DOHH2 (cell line): ENCODE measurements around the gene GPC1.

Experiments
- H3F3A ChIP-seq: fragments of 200-600 bp; sonication (generic), shearing (Covaris generic); 2 replicates; pipeline ENCODE4 v1.6.0; 2016; ENCODE audit warnings: antibody characterized with exemption, mild to moderate bottlenecking; ENCODE audit not compliant: control insufficient read depth, insufficient read depth
- H3K27ac ChIP-seq: fragments of 200-600 bp; sonication (generic); 2 replicates; pipeline ENCODE4 v1.5.1; 2014; ENCODE audit warnings: low read depth, mild to moderate bottlenecking, low read length, moderate library complexity
- H3K27me3 ChIP-seq: fragments of 200-600 bp; sonication (generic); 2 replicates; pipeline ENCODE4 v1.6.1; 2014; ENCODE audit warnings: mild to moderate bottlenecking, low read length, mixed read lengths; ENCODE audit not compliant: control insufficient read depth
- H3K36me3 ChIP-seq: fragments of 200-600 bp; sonication (generic); 2 replicates; pipeline ENCODE4 v1.6.1; 2014; ENCODE audit warnings: mild to moderate bottlenecking, low read length, moderate library complexity, mixed read lengths; ENCODE audit not compliant: control insufficient read depth
- H3K4me1 ChIP-seq: fragments of 200-600 bp; sonication (generic); 2 replicates; pipeline ENCODE4 v1.6.1; 2014; ENCODE audit warnings: mild to moderate bottlenecking, low read length, mixed read lengths; ENCODE audit not compliant: control insufficient read depth
- H3K4me2 ChIP-seq: fragments of 200-600 bp; sonication (generic); 2 replicates; pipeline ENCODE4 v1.6.0; 2014; ENCODE audit warnings: mild to moderate bottlenecking, low read length, moderate library complexity
- H3K4me3 ChIP-seq: fragments of 200-600 bp; sonication (generic); 2 replicates; pipeline ENCODE4 v1.5.1; 2014; ENCODE audit warnings: mild to moderate bottlenecking, low read length, mixed read lengths
- H3K79me2 ChIP-seq: fragments of 200-600 bp; sonication (generic); 2 replicates; pipeline ENCODE4 v1.6.1; 2014; ENCODE audit warnings: mild to moderate bottlenecking, low read length, mixed read lengths; ENCODE audit not compliant: control insufficient read depth
- H3K9me2 ChIP-seq: fragments of 200-600 bp; sonication (generic); replicated peaks from 2 replicates; pipeline ENCODE4 v1.6.1; 2014; ENCODE audit warnings: mild to moderate bottlenecking, low read length, mixed read lengths; ENCODE audit not compliant: control insufficient read depth
- H3K9me3 ChIP-seq: fragments of 200-600 bp; sonication (generic); 2 replicates; pipeline ENCODE4 v1.6.1; 2014; ENCODE audit warnings: antibody characterized with exemption, low read length, mixed read lengths; ENCODE audit not compliant: control insufficient read depth, insufficient read depth
- H4K20me1 ChIP-seq: fragments of 200-600 bp; sonication (generic); 2 replicates; pipeline ENCODE4 v1.6.0; 2014; ENCODE audit warnings: low read depth, mild to moderate bottlenecking, antibody characterized with exemption, low read length, moderate library complexity; ENCODE audit not compliant: control insufficient read depth, insufficient read depth
- EZH2phosphoT487 ChIP-seq: fragments of 200-600 bp; sonication (generic); IDR thresholded peaks from 2 replicates; pipeline ENCODE4 v1.6.1; 2017; ENCODE audit warnings: borderline replicate concordance, mild to moderate bottlenecking, antibody characterized with exemption, low read length, moderate library complexity, mixed read lengths
- TF ChIP-seq, protein P1 (sequence below): fragments of 200-600 bp; sonication (generic); IDR thresholded peaks from one replicate; pipeline ENCODE4 v1.5.1; 2014; ENCODE audit warnings: antibody characterized with exemption, mild to moderate bottlenecking, low read depth, low read length; ENCODE audit not compliant: poor library complexity, severe bottlenecking

GPC1 gene

DNA sequence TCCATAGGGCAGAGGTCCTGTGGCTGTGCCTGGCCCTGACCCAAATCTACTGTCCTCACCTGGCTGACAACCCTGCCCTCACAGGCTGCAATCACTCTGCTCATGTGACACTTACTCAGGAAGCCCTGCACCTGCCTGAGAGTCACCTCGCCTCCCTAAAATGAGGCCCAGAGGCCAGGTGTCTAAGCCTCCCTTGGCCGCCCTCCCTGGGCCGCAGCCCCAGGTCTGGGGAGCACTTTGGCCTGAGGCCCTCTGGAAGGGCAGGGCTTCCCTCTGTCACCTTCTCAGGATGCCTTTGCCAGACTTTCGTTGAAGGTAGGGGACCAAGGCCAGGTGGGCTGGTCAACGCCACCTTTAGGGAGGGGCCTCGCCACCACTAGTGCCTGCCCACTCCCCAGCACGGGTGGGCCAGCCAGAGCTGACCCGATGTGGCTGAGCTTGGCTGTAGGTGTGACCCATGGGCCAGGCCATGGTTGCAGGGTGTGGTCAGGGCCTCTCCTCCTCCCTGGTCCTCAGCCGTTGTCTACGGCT lies 6.1 kb upstream of the GPC1 start:
- peaks cover 21% of the 10 kb centered on the region for H3K4me1 ChIP-seq
- H3K9me2 ChIP-seq: no peaks in the 10 kb centered on the region
- no peaks in the 10 kb centered on the region for H3K36me3 ChIP-seq
- no peak overlapping the region for H3K27ac ChIP-seq
- H3K4me2 ChIP-seq: peak overlapping the region; percentile 41; the same call in 1 of the 2 replicates
- no peaks in the 10 kb centered on the region for H4K20me1 ChIP-seq
- H3K4me3 ChIP-seq: no peak overlapping the region
- peaks cover under 1% of the 10 kb centered on the region; the same call in 1 of the 2 replicates for H3K27me3 ChIP-seq
- no peaks in the 10 kb centered on the region for H3F3A ChIP-seq
- TF ChIP-seq, protein P1, sequence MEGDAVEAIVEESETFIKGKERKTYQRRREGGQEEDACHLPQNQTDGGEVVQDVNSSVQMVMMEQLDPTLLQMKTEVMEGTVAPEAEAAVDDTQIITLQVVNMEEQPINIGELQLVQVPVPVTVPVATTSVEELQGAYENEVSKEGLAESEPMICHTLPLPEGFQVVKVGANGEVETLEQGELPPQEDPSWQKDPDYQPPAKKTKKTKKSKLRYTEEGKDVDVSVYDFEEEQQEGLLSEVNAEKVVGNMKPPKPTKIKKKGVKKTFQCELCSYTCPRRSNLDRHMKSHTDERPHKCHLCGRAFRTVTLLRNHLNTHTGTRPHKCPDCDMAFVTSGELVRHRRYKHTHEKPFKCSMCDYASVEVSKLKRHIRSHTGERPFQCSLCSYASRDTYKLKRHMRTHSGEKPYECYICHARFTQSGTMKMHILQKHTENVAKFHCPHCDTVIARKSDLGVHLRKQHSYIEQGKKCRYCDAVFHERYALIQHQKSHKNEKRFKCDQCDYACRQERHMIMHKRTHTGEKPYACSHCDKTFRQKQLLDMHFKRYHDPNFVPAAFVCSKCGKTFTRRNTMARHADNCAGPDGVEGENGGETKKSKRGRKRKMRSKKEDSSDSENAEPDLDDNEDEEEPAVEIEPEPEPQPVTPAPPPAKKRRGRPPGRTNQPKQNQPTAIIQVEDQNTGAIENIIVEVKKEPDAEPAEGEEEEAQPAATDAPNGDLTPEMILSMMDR: no peak
- TF ChIP-seq EZH2phosphoT487: no peak
- H3K79me2 ChIP-seq: no peaks in the 10 kb centered on the region
- H3K9me3 ChIP-seq: no peaks in the 10 kb centered on the region

DNA sequence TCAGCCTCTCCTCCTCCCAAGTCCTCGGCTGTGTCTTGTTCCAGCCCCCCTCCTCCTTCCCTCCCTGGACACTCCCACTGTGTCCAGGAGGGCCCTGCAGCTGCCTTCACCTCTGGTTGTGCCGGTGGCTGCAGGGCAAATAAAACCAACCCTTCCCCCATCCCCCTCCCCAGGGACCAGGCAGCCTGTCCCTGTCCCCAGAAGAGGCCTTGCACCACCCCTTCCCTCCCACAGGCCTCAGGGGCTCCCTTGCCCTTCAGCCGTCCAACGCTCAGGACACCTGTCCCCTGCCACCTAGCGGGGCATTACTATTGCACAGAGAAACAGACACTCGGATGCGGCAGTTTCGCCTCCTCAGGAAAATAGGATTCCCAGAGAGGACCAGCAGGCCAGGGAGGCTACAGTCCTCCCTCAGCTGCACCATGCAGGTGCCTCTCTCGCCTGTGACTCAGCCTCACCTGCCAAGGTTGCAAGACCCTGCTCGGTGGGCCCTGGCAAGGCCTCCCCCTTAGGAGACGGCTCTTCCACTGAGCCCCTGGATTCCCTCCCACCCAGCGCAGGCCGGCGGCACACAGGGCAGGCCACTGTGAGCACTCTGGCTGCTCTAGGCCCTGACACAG lies 5.5 kb upstream of the GPC1 start:
- no peaks in the 10 kb centered on the region for H3K79me2 ChIP-seq
- peaks cover 6% of the 10 kb centered on the region; the same call in 1 of the 2 replicates for H3K27me3 ChIP-seq
- H3K9me2 ChIP-seq: no peaks in the 10 kb centered on the region
- H3K36me3 ChIP-seq: no peaks in the 10 kb centered on the region
- no peak overlapping the region for H3K4me3 ChIP-seq
- no peak overlapping the region for H3K4me2 ChIP-seq
- H3F3A ChIP-seq: no peaks in the 10 kb centered on the region
- TF ChIP-seq EZH2phosphoT487: no peak
- TF ChIP-seq, protein P1: no peak
- no peak overlapping the region for H3K27ac ChIP-seq
- peaks cover 26% of the 10 kb centered on the region for H3K4me1 ChIP-seq
- H4K20me1 ChIP-seq: no peaks in the 10 kb centered on the region
- H3K9me3 ChIP-seq: no peaks in the 10 kb centered on the region

DNA sequence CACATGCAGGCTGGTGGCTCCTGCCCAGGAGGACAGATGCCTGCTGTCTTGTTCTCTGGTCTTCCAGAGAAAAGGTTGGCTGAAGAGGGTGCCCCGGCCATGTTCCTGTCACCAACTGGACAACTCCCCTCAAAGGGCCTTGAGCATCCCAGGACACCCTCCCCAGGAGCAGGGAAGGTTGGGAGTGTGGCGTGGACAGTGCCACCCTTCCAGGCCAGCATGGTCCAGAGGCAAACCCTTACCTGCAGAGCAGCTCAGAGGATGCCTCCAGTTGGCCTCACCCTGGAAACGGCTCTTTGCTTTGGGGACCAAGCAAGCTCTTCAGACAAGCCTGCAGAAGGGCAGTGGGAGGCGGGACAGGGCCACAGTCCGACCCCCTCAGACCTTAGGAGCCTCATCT lies 4.9 kb upstream of the GPC1 start:
- H3K27ac ChIP-seq: no peak overlapping the region
- H3K36me3 ChIP-seq: no peaks in the 10 kb centered on the region
- H3F3A ChIP-seq: no peaks in the 10 kb centered on the region
- H3K4me2 ChIP-seq: no peak overlapping the region
- peaks cover 27% of the 10 kb centered on the region for H3K4me1 ChIP-seq
- no peaks in the 10 kb centered on the region for H4K20me1 ChIP-seq
- H3K9me2 ChIP-seq: no peaks in the 10 kb centered on the region
- H3K9me3 ChIP-seq: no peaks in the 10 kb centered on the region
- H3K27me3 ChIP-seq: peaks cover 6% of the 10 kb centered on the region; the same call in 1 of the 2 replicates
- no peak overlapping the region for H3K4me3 ChIP-seq
- TF ChIP-seq EZH2phosphoT487: no peak
- TF ChIP-seq, protein P1: no peak
- H3K79me2 ChIP-seq: no peaks in the 10 kb centered on the region
